Cardiac muscle cell (in vitro differentiated cells and primary cell): ENCODE results near the gene GABRP. TPM values are rescaled to one million over a fixed set of nuclear protein-coding genes. Genes with fewer than 3 reads are reported as not detected.

Experiments
- DNase-seq, 2 donors: peaks; one replicate each; pipeline versions ENCODE4 v3.0.0 to v3.0.0-alpha.2; 2010 to 2017; ENCODE audit warnings: low read depth in 1 of 2, low spot score in 1 of 2
- H3K27ac ChIP-seq: fragments of 200-600 bp; sonication (generic); 2 replicates; pipeline ENCODE4 v1.5.1; 2016
- H3K27me3 ChIP-seq: fragments of 200-600 bp; sonication (generic); 2 replicates; pipeline ENCODE4 v1.6.0; 2016; ENCODE audit warnings: control low read depth
- H3K36me3 ChIP-seq: fragments of 200-600 bp; sonication (generic); 2 replicates; pipeline ENCODE4 v1.5.1; 2016; ENCODE audit warnings: control low read depth
- H3K4me1 ChIP-seq: fragments of 200-600 bp; sonication (generic); 2 replicates; pipeline ENCODE4 v1.8.1; 2017; ENCODE audit warnings: low read depth, mild to moderate bottlenecking, mixed run types
- H3K4me3 ChIP-seq: fragments of 200-600 bp; sonication (generic); 2 replicates; pipeline ENCODE4 v1.5.1; 2016; ENCODE audit warnings: mild to moderate bottlenecking
- H3K9me3 ChIP-seq: fragments of 200-600 bp; sonication (generic); 2 replicates; pipeline ENCODE4 v1.5.1; 2017; ENCODE audit warnings: low read depth, mild to moderate bottlenecking, control low read depth
- CTCF ChIP-seq: IDR thresholded peaks from 2 replicates; pipeline ENCODE4 v1.5.1; 2012; ENCODE audit warnings: low read depth, mild to moderate bottlenecking, low read length
- polyA plus RNA-seq: library from polyadenylated mRNA; unstranded; fragments of >200 nt; fragmentation: Nextera tagmentation; extraction: Ambion mirVana; gene quantifications from 2 replicates; pipeline ENCODE4 v1.2.1, GENCODE V29; 2016
- total RNA-seq: library from RNA; depleted of rRNA; stranded (reverse); fragments of >200 nt; gene quantifications from 2 replicates; pipeline ENCODE4 v1.2.3, GENCODE V29; 2016

GABRP gene
- total and polyA plus RNA-seq, 2 experiments from 2014 or later: 0.30 to 0.46 TPM

GRCh38 chr5:170836226-170836625, 52.7 kb downstream of the GABRP start:
- no peaks in the 10 kb centered on the region for H3K4me1 ChIP-seq
- no peak overlapping the region for H3K27ac ChIP-seq
- no peaks in the 10 kb centered on the region for H3K36me3 ChIP-seq
- H3K4me3 ChIP-seq: no peak overlapping the region
- no peak for DNase-seq
- no peak for TF ChIP-seq CTCF
- H3K27me3 ChIP-seq: no peaks in the 10 kb centered on the region
- no peaks in the 10 kb centered on the region for H3K9me3 ChIP-seq

GRCh38 chr5:170843870-170844269, 60.3 kb downstream of the GABRP start:
- Histone ChIP-seq H3K27me3 (no peaks in the 10 kb centered on the region), H3K36me3 (no peaks in the 10 kb centered on the region), H3K27ac (no peak overlapping the region), H3K9me3 (no peaks in the 10 kb centered on the region), H3K4me3 (no peak overlapping the region), H3K4me1 (no peaks in the 10 kb centered on the region)
- TF ChIP-seq CTCF: no peak
- DNase-seq: no peak

GRCh38 chr5:170844651-170845050, 61.1 kb downstream of the GABRP start:
- Histone ChIP-seq H3K4me3 (no peak overlapping the region), H3K36me3 (no peaks in the 10 kb centered on the region), H3K27me3 (no peaks in the 10 kb centered on the region), H3K4me1 (no peaks in the 10 kb centered on the region), H3K9me3 (no peaks in the 10 kb centered on the region), H3K27ac (no peak overlapping the region)
- DNase-seq: no peak
- no peak for TF ChIP-seq CTCF

GRCh38 chr5:170846416-170846815, 62.9 kb downstream of the GABRP start:
- DNase-seq: no peak
- Histone ChIP-seq H3K4me3 (no peak overlapping the region), H3K27me3 (no peaks in the 10 kb centered on the region), H3K9me3 (no peaks in the 10 kb centered on the region), H3K27ac (no peak overlapping the region), H3K4me1 (no peaks in the 10 kb centered on the region), H3K36me3 (no peaks in the 10 kb centered on the region)
- TF ChIP-seq CTCF: no peak

- Histone ChIP-seq H3K9me3 (no peaks in the 10 kb centered on the region), H3K27me3 (no peaks in the 10 kb centered on the region), H3K4me1 (no peaks in the 10 kb centered on the region), H3K27ac (no peak overlapping the region), H3K4me3 (no peak overlapping the region), H3K36me3 (no peaks in the 10 kb centered on the region)
- DNase-seq: no peak
- no peak for TF ChIP-seq CTCF
Measured at GRCh38 chr5:170846846-170847245, 63.3 kb downstream of the GABRP start.

GRCh38 chr5:170848033-170848432, 64.5 kb downstream of the GABRP start:
- Histone ChIP-seq H3K4me1 (no peaks in the 10 kb centered on the region), H3K27me3 (no peaks in the 10 kb centered on the region), H3K4me3 (no peak overlapping the region), H3K36me3 (no peaks in the 10 kb centered on the region), H3K9me3 (no peaks in the 10 kb centered on the region), H3K27ac (no peak overlapping the region)
- no peak for TF ChIP-seq CTCF
- DNase-seq: no peak
